ENCODE results near the gene SCART1. TPM values are rescaled to one million over a fixed set of nuclear protein-coding genes. Genes with fewer than 3 reads are reported as not detected.

The SCART1 gene
- total RNA-seq, 1 experiment from 2014 or later, result 0.50 TPM

- no peak overlapping the region for H2BK15ac ChIP-seq (ENCODE audit: low read depth, low read length)
- no peak overlapping the region for H2BK5ac ChIP-seq (ENCODE audit: insufficient read length, low read length)
- H3K18ac ChIP-seq (ENCODE audit: insufficient read length, low read depth, low read length), result no peak overlapping the region
- Mint-ChIP-seq H3K4me3 (no peak overlapping the region), H3K9me3 (peaks cover 78 to 86% of the 10 kb centered on the region in 2 experiments), H3K27ac (no peak overlapping the region), H3K36me3 (ENCODE audit: insufficient read depth in 1 of 3, low read depth in 3 of 3) (peaks cover 14 to 24% (median 17%) of the 10 kb centered on the region in 3 experiments; a peak in 6 of 7 replicates), H3K4me1 (no peaks in the 10 kb centered on the region), H3K27me3 (ENCODE audit: low read depth) (peaks cover 6% of the 10 kb centered on the region)
- H2AFZ ChIP-seq (ENCODE audit: low read length), result no peak overlapping the region
- no peak overlapping the region for H3K9ac ChIP-seq (ENCODE audit: extremely low read depth, insufficient read length, low read length)
- DNase-seq, result no peak
- TF ChIP-seq CTCF (conservative IDR thresholded peaks at IDR 0.05), result no peak
- no peak overlapping the region for H3K23ac ChIP-seq (ENCODE audit: insufficient read length, low read depth, low read length)
- H4K5ac ChIP-seq (ENCODE audit: insufficient read length, low read depth, low read length), result no peak overlapping the region
- WGBS (ENCODE audit: extremely low coverage, insufficient read length, low lambda C conversion rate), result no CpG with 5 or more reads among the region's 10 CpGs
- no peak overlapping the region for H3K27ac ChIP-seq (ENCODE audit: insufficient read length, low read depth, low read length)
- H2AK5ac ChIP-seq (ENCODE audit: insufficient read length, low read length), result no peak overlapping the region
- peaks cover 76% of the 10 kb centered on the region for H3K9me3 ChIP-seq (ENCODE audit: control insufficient read depth, low read depth, low read length)
- no peak overlapping the region for H3K56ac ChIP-seq (ENCODE audit: insufficient read length, low read depth, low read length)
- no peaks in the 10 kb centered on the region for H3K23me2 ChIP-seq (ENCODE audit: insufficient read length, low read depth, low read length, poor library complexity, severe bottlenecking)
- no peaks in the 10 kb centered on the region for H3K79me2 ChIP-seq (ENCODE audit: insufficient read depth, low read length)
- H3T11ph ChIP-seq (ENCODE audit: low read length), result no peak overlapping the region
- H4K8ac ChIP-seq (replicated peaks; ENCODE audit: insufficient read length, low read depth, low read length), result no peak overlapping the region
- no peaks in the 10 kb centered on the region for H3K4me1 ChIP-seq (ENCODE audit: insufficient read depth, low read length)
- no peak overlapping the region for H3K4ac ChIP-seq (ENCODE audit: low read depth, low read length)
- no peak overlapping the region for H3K14ac ChIP-seq (ENCODE audit: insufficient read depth, low read length)
- H2BK12ac ChIP-seq (ENCODE audit: insufficient read length, low read depth, low read length), result no peak overlapping the region
- H3K27me3 ChIP-seq (ENCODE audit: insufficient read depth, low read length), result no peaks in the 10 kb centered on the region
- no peaks in the 10 kb centered on the region for H4K20me1 ChIP-seq (ENCODE audit: control insufficient read depth, insufficient read depth, insufficient read length)
- no peak overlapping the region for H3K4me2 ChIP-seq (ENCODE audit: insufficient read depth, insufficient read length, low read length)
- H3K79me1 ChIP-seq (ENCODE audit: insufficient read depth, low read depth, low read length, poor library complexity, severe bottlenecking), result no peaks in the 10 kb centered on the region
- no peak overlapping the region for H2BK20ac ChIP-seq (ENCODE audit: low read depth, low read length, poor library complexity, severe bottlenecking)
- H2BK120ac ChIP-seq (ENCODE audit: low read depth, low read length, poor library complexity, severe bottlenecking), result no peak overlapping the region
- no peak overlapping the region for H4K91ac ChIP-seq (ENCODE audit: insufficient read length, low read depth, low read length)
Observed at GRCh38 chr10:133462512-133463305, 9.0 kb downstream of the SCART1 start.

Measured in H9 (cell line).